Natural killer cell (primary cell): ENCODE data around the gene HOXD1. TPM values are rescaled to one million over a fixed set of nuclear protein-coding genes. Genes with fewer than 3 reads are reported as not detected.

ENCODE experiments used
- ATAC-seq, 3 donors: fragments of 150-1000 bp in 2 of 3; fragments of 200-7000 bp in 1 of 3; cut with Tn5 transposase; 1 replicate in 1 of 3; 2 replicates in 2 of 3; pipeline ENCODE4 v1.10.0; 2021; ENCODE audit warnings: mild to moderate bottlenecking in 2 of 3, moderate library complexity in 2 of 3
- DNase-seq, 2 donors: peaks; one replicate each; pipeline versions ENCODE4 v3.0.0 to v3.0.0-alpha.2; 2013 to 2021; ENCODE audit warnings: mixed read lengths in 1 of 2
- H3K27ac ChIP-seq: one replicate; pipeline ENCODE4 v1.5.1; 2013; ENCODE audit warnings: mild to moderate bottlenecking, low read length
- H3K27me3 ChIP-seq: one replicate; pipeline ENCODE4 v1.6.1; 2013; ENCODE audit warnings: low read length; ENCODE audit not compliant: control insufficient read depth, insufficient read depth
- H3K36me3 ChIP-seq: one replicate; pipeline ENCODE4 v1.6.1; 2013; ENCODE audit warnings: low read length; ENCODE audit not compliant: control insufficient read depth, insufficient read depth
- H3K4me1 ChIP-seq: one replicate; pipeline ENCODE4 v1.6.1; 2013; ENCODE audit warnings: low read length; ENCODE audit not compliant: control insufficient read depth, insufficient read depth
- H3K4me3 ChIP-seq: one replicate; pipeline ENCODE4 v1.5.1; 2013; ENCODE audit warnings: low read length
- H3K9me3 ChIP-seq: one replicate; pipeline ENCODE4 v1.6.1; 2013; ENCODE audit warnings: low read length; ENCODE audit not compliant: control insufficient read depth, insufficient read depth
- H3K27ac Mint-ChIP-seq, 2 donors: one replicate each; pipeline ENCODE4 v1.8.0; 2022; ENCODE audit warnings: mild to moderate bottlenecking in 2 of 2, mixed read lengths in 2 of 2, moderate library complexity in 1 of 2
- H3K27me3 Mint-ChIP-seq, 2 donors: one replicate each; pipeline ENCODE4 v1.8.0; 2022; ENCODE audit warnings: low read depth in 2 of 2, mixed read lengths in 2 of 2
- H3K36me3 Mint-ChIP-seq: one replicate; pipeline ENCODE4 v1.8.0; 2022; ENCODE audit warnings: mixed read lengths
- H3K4me1 Mint-ChIP-seq, 2 donors: one replicate each; pipeline ENCODE4 v1.8.0; 2022; ENCODE audit warnings: mixed read lengths in 2 of 2
- H3K4me3 Mint-ChIP-seq: one replicate; pipeline ENCODE4 v1.8.0; 2022; ENCODE audit warnings: mild to moderate bottlenecking, moderate library complexity, mixed read lengths
- H3K9me3 Mint-ChIP-seq, 2 donors: one replicate each; pipeline ENCODE4 v1.8.0; 2022; ENCODE audit warnings: mixed read lengths in 2 of 2
- WGBS: methylation state at CpG from one replicate; pipeline ENCODE4 v1.1.7; 2013; ENCODE audit warnings: missing lambda C conversion rate; ENCODE audit not compliant: insufficient coverage; 5-methylcytosine and 5-hydroxymethylcytosine counted together
- intact Hi-C: fragments of 100-400 bp; cut with micrococcal nuclease; formaldehyde crosslinking; loops from one replicate; pipeline ENCODE4 v1.14.2; 2022
- total RNA-seq, 4 donors: library from RNA; stranded (reverse); fragments of 120-200 nt in 1 of 4; gene quantifications; one replicate each; pipeline versions ENCODE4 v1.2.3 to v1.2.4, GENCODE V29; 2013 to 2022
- TF ChIP-seq, protein P1 (sequence below): fragments of 200-600 bp; IDR thresholded peaks from one replicate; pipeline ENCODE4 v1.8.0; 2022; ENCODE audit warnings: antibody characterized with exemption

HOXD1 gene
- total RNA-seq, 3 donors from 2014 or later (not counting 1 experiment from before 2014, with no cell fraction given) = 0.12 TPM; not detected in 2

DNA sequence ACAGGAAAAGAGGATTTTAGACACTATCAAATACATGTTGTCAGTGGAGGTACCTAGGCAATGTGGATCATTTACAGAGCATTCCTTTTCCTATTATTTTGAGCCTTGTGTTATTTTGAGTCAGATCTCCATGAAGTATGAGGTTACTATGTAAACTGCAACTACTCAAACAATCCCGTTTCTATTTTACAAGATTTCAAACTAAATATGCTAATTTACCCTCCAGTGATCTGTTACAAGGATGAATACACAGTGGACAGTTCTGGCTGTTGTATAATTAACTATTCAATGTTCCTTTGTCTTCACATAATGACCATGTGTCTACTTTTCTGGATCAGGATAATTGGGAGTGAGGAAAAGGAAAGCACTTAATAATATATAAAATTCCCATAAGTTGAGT is 4.6 kb downstream of the HOXD1 start:
- TF ChIP-seq, protein P1, sequence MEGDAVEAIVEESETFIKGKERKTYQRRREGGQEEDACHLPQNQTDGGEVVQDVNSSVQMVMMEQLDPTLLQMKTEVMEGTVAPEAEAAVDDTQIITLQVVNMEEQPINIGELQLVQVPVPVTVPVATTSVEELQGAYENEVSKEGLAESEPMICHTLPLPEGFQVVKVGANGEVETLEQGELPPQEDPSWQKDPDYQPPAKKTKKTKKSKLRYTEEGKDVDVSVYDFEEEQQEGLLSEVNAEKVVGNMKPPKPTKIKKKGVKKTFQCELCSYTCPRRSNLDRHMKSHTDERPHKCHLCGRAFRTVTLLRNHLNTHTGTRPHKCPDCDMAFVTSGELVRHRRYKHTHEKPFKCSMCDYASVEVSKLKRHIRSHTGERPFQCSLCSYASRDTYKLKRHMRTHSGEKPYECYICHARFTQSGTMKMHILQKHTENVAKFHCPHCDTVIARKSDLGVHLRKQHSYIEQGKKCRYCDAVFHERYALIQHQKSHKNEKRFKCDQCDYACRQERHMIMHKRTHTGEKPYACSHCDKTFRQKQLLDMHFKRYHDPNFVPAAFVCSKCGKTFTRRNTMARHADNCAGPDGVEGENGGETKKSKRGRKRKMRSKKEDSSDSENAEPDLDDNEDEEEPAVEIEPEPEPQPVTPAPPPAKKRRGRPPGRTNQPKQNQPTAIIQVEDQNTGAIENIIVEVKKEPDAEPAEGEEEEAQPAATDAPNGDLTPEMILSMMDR = no peak
- Histone ChIP-seq H3K4me3 (no peak overlapping the region), H3K9me3 (no peaks in the 10 kb centered on the region), H3K27me3 (peaks cover 46% of the 10 kb centered on the region), H3K4me1 (peaks cover 14% of the 10 kb centered on the region), H3K27ac (no peak overlapping the region), H3K36me3 (no peaks in the 10 kb centered on the region)
- intact Hi-C loops = no loop called here
- Mint-ChIP-seq H3K4me1 (peaks cover 3 to 5% of the 10 kb centered on the region in 2 donors), H3K36me3 (no peaks in the 10 kb centered on the region), H3K4me3 (no peak overlapping the region), H3K9me3 (peaks cover 0 to 3% of the 10 kb centered on the region in 2 donors), H3K27ac (no peak overlapping the region), H3K27me3 (peaks cover 52 to 75% of the 10 kb centered on the region in 2 donors)
- no peak for DNase-seq
- ATAC-seq = no peak
- no CpG with 5 or more reads among the region's 1 CpG for WGBS

DNA sequence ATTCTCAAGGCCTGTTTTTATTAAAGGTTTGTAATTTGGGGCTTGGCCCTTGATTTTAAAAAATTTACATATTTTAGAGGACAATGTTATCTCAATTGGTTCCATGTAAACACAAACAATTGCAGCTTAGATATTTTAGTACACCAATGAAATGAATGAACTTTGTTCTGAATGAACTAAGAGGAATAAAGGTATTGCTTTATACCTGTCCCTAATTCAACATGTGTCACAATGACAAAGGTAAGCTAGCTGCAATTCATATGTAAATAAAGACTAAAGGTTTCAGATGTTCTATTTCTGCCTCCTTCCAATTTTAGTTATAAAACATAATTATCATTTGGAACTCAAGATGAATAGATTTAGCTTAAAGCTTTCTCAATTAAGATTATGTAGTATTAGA is 11.4 kb downstream of the HOXD1 start:
- no peak for ATAC-seq
- intact Hi-C loops = no loop called here

DNA sequence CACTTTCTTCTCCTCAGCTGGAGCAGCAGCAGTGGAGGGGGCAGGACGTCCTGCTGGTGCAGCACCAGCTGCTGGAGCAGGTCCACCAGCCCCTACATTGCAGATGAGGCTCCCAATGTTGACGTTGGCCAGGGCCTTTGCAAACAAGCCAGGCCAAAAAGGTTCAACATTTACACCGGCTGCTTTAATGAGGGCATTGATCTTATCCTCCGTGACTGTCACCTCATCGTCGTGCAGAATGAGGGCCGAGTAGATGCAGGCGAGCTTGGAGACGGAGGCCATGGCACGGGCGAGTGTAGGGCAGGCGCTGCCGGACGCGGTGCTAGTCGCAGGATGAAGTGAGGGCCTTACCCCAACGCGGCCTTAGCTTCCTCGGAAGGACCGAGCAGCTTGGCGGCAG is 12.5 kb downstream of the HOXD1 start:
- TF ChIP-seq, protein P1 = no peak
- Histone ChIP-seq H3K9me3 (no peaks in the 10 kb centered on the region), H3K4me1 (no peaks in the 10 kb centered on the region), H3K4me3 (no peak overlapping the region), H3K36me3 (no peaks in the 10 kb centered on the region), H3K27me3 (peaks cover 9% of the 10 kb centered on the region), H3K27ac (no peak overlapping the region)
- ATAC-seq = no peak
- Mint-ChIP-seq H3K36me3 (no peaks in the 10 kb centered on the region), H3K27me3 (peaks cover 28 to 44% of the 10 kb centered on the region in 2 donors), H3K4me3 (no peak overlapping the region), H3K4me1 (no peaks in the 10 kb centered on the region), H3K9me3 (peaks cover 0 to 3% of the 10 kb centered on the region in 2 donors), H3K27ac (no peak overlapping the region)
- WGBS = 81% methylated on average over 21 of the region's 21 CpGs
- DNase-seq = no peak
- intact Hi-C loops = no loop called here

More for the DNA sequence above, 11.4 kb downstream of the HOXD1 start:
- Mint-ChIP-seq H3K9me3 (peaks cover 0 to 3% of the 10 kb centered on the region in 2 donors), H3K27me3 (peaks cover 30 to 46% of the 10 kb centered on the region in 2 donors), H3K4me3 (no peak overlapping the region), H3K4me1 (no peaks in the 10 kb centered on the region), H3K27ac (no peak overlapping the region), H3K36me3 (no peaks in the 10 kb centered on the region)
- TF ChIP-seq, protein P1 = no peak
- Histone ChIP-seq H3K4me3 (no peak overlapping the region), H3K27ac (no peak overlapping the region), H3K9me3 (no peaks in the 10 kb centered on the region), H3K27me3 (peaks cover 12% of the 10 kb centered on the region), H3K36me3 (no peaks in the 10 kb centered on the region), H3K4me1 (no peaks in the 10 kb centered on the region)
- no peak for DNase-seq

DNA sequence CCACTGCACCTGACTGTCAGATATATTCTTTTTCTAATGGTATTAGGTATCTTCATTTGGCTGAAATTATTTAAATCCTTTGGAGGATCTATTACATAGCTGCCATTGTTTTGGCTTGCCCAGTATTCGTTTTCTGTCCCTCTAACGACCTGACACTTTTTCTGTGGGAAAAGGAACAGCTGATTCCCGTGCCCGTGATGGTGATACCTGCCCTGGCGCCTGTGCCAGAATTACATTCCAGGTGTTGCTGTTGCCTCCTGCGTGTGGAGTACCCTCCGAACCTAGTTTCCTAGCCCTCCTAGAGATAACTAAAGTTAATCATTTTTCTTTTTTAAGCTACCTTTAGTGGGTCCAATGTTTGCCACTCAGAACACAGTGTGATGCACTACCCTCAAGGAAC is 14.0 kb downstream of the HOXD1 start:
- WGBS = 93% methylated on average over 7 of the region's 7 CpGs
- Mint-ChIP-seq H3K27me3 (peaks cover 19 to 33% of the 10 kb centered on the region in 2 donors), H3K27ac (no peak overlapping the region), H3K4me3 (no peak overlapping the region), H3K4me1 (no peaks in the 10 kb centered on the region), H3K36me3 (no peaks in the 10 kb centered on the region), H3K9me3 (no peaks in the 10 kb centered on the region)
- Histone ChIP-seq H3K4me3 (no peak overlapping the region), H3K36me3 (no peaks in the 10 kb centered on the region), H3K9me3 (no peaks in the 10 kb centered on the region), H3K27ac (no peak overlapping the region), H3K27me3 (peaks cover 4% of the 10 kb centered on the region), H3K4me1 (no peaks in the 10 kb centered on the region)
- DNase-seq (no peak), ATAC-seq (no peak)
- intact Hi-C loops = no loop called here
- TF ChIP-seq, protein P1 = no peak
